HG03064 (cell line): Measurements from ENCODE around the gene SYTL1.

Source experiments
- ATAC-seq: cut with Tn5 transposase; IDR thresholded peaks from one replicate; pipeline ENCODE4 v1.9.1; 2021; ENCODE audit warnings: low read depth; ENCODE audit not compliant: unreplicated experiment

SYTL1 gene, protein sequence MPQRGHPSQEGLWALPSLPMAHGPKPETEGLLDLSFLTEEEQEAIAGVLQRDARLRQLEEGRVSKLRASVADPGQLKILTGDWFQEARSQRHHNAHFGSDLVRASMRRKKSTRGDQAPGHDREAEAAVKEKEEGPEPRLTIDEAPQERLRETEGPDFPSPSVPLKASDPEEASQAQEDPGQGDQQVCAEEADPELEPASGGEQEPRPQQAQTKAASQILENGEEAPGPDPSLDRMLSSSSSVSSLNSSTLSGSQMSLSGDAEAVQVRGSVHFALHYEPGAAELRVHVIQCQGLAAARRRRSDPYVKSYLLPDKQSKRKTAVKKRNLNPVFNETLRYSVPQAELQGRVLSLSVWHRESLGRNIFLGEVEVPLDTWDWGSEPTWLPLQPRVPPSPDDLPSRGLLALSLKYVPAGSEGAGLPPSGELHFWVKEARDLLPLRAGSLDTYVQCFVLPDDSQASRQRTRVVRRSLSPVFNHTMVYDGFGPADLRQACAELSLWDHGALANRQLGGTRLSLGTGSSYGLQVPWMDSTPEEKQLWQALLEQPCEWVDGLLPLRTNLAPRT

DNA sequence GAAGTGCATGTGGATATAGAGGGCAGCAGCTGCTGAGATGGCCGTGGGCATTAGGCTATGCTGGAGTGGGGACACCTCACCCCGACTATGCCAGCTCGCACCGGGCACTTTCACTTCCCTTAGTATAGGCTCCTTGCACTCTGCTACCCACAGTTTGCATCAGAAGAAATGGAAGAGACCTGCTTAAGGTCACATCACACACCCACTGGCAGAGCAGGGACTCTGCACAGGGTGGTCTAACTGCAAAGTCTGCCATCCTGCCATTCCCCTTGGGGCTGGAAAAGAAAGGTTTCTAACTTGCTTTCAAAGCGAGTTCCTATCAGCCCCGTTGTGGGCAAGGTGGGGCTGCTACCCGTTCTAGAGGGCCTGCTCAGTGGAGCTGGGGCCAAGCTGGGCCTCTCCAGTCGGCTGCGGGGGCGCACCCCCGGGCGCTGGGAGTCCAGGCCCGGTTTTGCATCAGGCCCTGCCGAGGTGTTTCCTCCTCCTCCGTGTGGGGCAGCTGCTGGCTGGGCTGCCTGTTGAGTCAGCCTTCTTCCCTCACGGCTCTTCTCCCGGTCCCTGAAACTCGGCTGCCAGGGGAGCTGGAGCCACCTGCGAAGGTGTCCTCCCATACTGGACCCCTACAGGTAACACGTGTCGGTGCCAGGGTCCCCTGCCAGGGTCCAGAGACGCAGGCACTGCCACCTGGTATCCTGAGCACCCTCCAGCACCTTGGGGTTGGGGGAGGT is at the start of gene SYTL1:
Gene SYTL1, plus strand, starts transcription at position 498 of the 728 bp plus-strand sequence. CDS start 3,313 bp downstream, outside the sequence.
- no peak for ATAC-seq

DNA sequence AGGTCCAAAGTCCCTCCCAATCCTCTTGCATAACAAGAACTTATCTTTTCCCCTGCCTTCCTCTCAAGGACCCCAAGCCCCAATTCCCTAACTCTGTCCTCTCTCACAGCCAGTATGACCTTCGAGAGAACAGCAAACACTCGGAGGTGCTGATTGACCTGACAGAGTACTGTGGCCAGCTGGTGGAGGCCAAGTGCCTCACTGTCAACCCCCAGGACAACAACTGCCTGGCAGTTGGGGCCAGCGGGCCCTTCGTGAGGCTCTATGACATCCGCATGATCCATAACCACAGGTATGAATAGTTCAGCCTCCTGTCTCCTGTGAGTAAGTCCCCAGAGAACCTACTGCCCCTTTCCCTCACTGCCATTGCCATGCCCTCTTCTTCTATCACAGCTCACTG is 49.7 kb upstream of the SYTL1 start:
- ATAC-seq, result no peak

DNA sequence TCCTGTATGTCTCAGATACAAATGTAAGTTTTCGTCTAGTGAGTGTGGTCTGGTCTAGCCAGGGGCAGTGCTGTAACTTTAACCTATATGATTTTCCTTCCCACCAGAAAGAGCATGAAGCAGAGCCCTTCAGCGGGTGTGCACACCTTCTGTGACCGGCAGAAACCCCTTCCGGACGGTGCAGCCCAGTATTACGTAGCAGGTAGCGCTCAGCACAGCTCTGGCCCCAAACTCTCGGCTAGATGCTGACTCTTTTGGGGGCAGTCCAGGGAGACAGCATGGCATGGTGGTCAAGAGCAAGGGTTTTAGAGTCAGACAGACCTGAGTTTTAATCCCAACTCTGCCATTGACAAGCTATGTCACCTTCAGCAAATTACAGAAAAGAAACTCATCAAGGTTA is 47.9 kb upstream of the SYTL1 start:
- ATAC-seq, result no peak

DNA sequence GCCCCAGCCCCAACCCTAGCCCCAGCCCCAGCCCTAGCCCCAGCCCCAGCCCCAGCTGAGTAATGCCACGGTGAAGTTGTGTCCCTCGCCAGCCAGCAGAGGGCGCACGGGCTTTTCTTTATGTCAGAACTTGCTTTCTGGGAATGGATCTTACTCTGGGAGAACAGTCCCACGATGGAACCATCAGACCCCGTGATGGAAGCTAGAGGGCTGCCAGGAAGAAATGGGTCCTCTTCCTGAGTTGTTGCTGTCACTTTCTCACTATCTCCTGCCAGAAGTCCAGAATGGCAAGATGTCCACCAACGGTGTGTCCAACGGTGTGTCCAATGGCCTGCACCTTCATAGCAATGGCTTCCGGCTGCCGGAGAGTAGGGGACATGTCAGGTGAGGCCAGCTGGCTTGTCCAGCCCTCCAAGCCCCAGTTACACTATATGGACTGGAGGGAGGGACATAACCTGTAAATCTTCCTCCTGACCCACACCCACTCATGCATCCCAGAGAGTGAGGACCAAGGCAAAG is 45.0 kb upstream of the SYTL1 start:
- ATAC-seq, result no peak

DNA sequence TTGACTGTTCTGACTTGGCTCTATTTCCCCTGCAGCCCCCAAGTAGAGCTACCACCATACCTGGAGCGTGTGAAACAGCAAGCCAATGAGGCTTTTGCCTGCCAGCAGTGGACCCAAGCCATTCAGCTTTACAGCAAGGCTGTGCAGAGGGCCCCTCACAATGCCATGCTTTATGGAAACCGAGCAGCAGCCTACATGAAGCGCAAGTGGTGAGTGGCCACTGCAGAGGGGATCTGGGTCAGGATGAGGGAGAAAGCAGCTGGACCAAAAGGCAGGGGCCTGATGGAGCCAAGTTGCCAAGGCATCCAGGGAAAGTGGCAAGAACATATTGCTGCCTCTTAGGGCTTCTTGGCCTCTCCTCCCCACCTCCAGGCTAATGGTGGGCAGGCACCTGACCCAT is 43.9 kb upstream of the SYTL1 start:
- no peak for ATAC-seq

DNA sequence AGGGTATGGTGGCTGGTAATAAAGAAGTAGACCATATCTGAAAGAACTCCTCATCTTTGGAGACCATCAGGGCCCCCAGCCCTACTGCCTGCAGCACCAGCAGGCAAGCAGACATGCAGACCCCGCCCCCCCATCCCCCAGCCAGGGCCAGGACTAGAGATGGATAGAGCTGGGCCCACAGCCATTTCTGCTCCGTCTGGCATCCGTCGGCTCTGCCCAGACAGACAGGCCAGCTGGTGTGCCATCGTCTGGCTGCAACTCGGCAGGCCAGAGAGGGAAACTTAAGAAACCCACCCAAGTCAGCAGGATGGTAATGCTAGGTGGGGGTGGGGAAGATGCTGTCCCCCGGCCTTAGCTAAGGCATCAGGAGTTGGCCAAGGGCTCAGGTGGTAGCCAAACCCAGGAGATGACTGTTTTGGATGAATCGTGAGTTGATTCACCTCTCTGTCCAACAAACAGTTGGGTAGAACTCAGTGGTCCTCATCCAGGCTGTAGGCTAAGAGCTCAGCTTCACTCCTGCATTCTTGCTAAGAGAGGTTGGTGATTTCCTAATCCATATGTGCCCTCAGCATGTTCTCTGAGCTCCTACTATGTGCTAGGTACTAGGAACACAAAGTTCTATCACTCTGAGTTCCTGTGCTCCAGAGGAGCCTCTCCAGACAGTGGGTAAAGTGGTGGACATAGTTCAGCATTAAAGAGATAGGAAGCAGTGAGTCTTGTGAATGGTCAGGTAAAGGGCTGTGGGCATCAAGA is 43.0 kb upstream of the SYTL1 start:
- ATAC-seq, result no peak

DNA sequence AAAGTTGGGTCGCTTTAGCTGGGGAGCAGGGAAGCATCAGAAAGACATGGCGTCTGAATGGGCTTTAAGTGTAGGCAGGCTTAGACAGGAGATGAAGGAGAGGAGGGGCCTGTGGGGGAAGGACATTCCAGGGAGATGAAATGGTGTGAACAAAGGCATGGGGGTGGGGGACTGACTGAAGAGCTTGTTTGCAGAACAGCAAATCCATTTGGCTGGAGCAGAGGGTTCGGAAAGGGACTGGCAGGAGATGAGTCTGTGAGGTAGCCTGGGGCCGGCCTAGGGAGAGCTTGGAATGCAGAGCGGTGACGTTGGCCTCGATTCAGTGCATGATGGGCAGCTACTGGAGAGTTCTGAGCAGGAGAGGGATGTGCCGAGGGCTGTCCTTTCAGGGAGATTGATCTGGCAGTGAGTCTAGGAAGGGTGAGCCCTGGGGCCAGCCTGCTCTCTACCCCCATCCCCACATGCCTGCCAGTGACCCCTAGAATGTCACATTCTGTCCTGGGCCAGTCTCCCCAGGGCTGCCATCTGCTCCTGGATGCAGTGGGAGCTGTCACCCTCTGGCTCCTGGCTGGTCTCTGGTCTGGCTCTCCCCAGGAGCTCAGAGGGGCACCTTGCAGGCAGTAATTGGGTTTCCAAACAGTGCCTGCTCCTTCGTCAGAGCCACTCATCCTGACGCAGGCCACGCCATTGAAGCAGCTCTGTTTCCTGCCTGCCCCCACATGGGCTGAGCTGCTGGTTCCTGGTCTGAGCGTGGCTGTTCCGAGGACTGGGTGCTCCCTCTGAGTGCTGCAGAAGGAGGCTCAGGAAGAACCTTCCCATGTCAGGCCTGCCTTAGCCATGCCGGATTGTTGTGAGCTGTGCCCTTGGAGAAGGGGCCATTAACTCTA is 42.2 kb upstream of the SYTL1 start:
- ATAC-seq, result no peak

DNA sequence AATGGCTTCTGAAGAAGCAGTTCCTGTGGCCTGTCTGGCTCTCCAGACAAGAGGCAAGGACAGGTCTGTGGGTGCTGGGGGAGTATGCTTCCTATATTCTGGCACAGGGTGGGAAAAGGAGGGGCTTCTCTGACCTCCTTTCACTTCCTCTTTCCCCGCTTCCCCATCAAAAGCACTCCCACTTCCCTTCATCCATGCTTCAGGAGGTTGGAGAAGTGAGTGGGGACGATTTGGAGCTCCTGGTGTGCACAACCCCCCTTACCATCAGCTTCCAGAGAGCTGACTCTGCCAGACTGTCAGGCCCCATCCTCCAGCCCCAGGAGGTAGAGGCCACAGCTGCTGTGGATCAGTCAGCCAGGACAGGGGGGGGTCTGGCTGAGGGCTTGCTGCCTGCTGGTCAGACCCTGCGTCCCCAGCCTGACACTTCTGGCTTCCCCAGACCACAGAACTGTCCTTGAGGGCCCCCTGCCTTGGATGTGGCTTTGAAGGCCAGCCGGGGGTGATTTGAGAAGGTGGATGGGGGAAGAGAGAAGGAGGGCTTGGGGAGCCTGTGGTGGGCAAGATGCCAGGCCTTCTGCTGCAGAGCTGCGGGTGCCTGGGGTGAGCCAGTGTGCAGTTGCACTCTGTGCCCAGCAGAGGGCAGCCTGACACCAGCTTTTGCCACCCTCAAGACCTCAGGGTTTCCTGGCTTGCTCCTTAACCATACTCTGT is 41.3 kb upstream of the SYTL1 start:
- ATAC-seq, result no peak

DNA sequence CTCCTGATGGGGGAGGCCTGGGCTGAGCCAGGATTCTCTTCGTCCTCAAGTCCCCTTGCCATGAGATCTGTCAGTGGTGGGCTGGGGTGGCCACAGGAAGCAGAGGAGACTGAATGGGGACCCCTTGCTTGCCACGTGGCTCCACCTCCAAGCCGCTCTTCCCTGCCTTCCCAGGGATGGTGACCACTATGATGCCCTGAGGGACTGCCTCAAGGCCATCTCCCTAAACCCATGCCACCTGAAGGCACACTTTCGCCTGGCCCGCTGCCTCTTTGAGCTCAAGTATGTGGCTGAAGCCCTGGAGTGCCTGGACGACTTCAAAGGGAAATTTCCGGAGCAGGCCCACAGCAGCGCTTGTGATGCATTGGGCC is 40.8 kb upstream of the SYTL1 start:
- ATAC-seq, result no peak

DNA sequence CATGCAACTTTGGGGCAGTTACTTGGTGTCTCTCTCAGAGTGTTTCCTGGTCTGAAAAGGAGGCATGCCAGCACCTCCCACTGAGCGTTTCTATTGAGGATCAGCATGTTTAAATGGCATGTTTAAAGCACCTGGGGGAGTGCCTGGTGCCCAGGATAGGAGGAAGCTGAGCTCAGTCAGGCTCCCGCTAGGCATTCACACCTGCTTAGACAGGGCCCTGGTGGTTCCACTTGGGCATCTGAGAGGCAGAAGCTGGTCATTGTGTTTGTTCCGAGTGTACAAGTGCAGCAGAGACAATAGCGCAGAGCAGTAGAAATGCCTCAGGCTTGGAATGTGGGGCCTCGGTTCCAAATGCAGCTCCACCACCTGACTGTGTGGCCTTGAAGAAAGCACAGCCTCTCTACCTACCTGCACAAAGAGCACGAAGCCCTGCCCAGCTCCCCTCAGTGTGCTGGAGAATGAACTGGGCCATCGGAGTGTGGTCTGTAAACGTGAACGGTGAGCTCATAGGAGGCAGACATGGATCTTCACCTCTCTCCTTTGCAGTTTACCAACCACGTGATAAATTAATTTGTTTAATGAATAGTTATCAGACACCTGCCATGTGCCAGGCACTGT is 40.1 kb upstream of the SYTL1 start:
- no peak for ATAC-seq

DNA sequence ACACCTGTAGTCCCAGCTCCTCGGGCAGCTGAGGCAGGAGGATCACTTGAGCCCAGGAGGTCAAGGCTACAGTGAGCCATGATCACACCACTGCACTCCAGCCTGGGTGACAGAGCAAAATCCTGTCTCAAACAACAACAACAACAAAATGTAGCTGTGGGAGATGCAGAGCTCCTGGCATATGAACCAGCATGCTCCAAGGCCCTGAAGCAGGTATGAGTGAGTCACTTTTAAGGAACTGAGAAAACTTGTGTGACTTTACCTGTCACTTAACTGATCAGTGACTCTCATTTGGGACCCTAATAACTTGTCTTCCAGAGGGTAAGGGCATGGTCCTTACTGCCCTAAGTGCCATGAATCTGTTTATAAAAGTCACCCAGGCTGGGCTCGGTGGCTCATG is 39.2 kb upstream of the SYTL1 start:
- ATAC-seq, result no peak

DNA sequence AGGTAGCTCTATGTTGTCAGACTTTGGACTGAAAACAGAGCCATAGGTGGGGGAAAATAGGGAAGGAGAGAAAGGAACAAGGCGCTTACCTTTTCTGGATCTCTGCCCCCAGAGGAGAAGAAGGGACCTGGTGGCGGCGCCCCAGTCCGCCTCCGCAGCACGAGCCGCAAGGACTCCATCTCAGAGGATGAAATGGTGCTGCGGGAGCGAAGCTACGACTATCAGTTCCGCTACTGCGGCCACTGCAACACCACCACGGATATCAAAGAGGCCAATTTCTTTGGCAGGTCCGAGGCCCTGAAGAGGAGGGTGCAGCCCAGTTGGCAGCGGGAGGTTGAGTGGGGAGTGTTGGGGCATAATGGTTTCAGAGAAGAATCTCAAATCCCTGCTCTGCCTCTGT is 38.3 kb upstream of the SYTL1 start:
- no peak for ATAC-seq

DNA sequence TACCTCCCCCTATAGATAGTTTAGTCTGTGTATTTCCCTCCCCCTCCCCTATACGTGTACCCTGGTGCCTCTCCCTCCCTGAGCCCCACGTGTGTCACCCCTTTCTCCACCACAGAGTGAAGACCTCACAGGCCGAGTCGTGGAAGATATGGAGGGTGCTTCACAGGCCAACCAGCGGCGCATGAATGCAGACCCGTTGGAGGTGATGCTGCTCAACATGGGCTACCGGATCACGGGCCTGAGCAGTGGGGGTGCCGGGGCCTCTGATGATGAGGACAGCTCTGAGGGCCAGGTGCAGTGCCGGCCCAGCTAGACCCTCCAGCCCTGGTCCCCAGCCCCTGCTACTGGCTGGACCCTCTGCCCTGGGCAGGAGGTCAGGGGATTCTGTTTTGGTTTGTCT is 35.8 kb upstream of the SYTL1 start:
- no peak for ATAC-seq

DNA sequence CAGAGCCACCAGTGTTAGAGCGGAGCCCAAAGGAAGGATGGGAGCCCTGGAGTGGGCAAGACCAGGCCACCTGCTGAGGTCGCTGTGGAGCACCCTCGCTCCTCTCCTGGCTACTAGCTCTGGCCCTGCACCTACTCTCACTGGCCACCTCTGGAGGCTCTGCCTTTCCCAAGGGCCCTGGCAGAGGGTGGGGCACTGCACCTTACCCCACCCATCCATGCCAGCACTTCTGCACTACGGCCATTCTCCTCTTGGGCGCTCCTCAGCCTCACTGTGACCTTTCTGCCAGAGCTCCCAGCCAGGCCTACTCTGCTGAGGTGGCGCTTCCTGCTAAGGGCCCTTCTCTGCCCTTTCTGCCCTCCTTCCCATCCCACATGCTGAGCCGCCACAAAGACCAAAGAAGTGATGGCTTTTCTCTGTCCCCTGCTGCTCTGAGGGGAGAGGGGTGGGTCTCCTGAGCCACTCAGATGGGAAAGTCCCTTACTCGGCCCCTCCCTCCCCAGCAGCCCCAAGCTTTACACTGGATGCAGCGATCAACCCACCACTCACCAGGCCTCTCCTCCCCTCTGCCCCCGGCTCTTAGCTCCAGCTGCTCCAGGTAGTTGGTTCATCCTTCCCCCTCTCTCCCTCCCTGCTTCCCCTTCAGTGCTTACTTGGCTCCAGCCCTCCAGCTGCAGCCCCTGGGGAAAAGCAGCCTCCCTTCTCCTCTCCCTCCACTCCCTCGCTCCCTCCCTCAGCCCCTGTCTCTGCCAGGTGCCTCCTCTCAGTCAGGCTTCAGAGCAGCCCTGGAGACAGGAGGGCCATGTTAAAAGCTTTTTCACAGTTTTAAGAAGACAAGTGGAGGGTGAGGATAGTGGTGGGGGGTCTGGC is 34.7 kb upstream of the SYTL1 start:
- no peak for ATAC-seq

DNA sequence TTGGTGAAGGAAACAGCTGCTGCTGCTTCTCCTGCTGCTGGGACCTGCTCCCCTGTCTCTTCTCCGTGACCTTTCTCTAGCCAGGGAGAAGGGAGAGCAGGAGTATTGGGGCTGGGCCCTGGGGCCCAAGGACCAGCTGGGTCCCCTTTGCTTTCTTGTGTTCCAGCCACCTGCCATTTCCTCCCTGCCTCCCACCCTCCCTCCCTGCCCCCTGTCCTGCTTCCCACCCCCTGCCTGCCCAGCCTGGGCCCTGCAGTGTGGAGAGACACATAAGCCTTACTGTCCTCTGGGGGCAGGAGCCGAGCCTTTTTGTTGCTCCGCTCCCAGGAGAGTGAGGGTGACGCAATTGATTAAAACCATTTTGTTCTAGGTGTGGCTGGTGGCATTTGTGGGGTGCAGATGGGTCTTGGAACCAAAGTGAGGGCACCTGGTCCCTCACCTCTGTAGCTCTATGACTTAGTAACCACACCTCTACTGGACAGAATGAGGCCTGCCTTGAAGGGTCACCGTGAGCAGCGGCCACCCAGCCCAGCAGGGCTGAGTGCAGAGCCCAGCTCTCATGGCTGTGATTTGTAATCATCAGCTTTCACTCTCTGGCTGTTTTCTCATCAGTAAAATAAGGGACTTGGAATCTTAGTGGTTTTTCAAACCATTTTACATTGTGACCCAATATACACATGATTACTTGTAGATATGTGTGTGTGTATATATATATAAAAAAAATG is 33.8 kb upstream of the SYTL1 start:
- no peak for ATAC-seq

DNA sequence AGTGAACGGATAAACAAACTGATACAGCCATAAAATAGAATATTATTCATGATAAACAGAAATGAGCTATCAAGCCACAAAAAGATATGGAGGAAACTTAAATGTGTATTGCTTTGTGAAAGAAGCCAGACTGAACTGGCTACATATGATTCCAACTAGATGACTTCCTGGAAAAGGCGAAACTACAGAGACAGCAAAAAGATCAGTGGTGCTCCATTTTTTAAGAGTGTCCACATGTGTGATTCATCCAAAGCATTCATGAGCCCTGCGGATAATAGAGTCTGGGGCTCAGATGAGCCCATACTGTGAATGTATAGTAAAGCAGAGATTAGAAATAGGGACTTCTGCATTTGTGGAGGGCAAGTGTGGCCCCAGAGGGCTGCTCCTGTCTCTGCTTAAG is 27.7 kb upstream of the SYTL1 start:
- no peak for ATAC-seq

DNA sequence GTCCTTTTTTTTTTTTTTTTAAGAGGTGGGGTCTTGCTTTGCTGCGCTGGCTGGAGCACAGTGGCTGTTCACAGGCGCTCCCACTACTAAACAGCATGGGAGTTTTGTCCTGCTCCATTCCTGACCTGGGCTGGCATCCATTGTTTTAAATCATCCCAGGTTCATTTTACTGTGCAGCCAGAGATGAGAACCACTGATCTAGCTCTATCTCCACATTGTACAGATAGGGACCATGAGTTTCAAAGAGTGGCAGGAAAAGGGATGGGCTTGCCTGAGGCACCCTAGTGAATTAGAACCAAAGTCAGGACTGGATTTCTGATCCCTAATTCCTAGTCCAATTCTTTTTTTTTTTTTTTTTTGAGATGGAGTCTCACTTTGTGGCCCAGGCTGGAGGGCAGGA is 27.1 kb upstream of the SYTL1 start:
- ATAC-seq, result no peak
